ENCODE measurements around the gene PSMD5.

The PSMD5 gene

GRCh38 chr9:120837921-120838320 lies 4.8 kb downstream of the PSMD5 start:
- TF ChIP-seq CTCF (IDR thresholded peaks at IDR 0.05; ENCODE audit: insufficient read depth, low read depth, low read length, missing control alignments): no peak
- no peak overlapping the region for H3K4me3 ChIP-seq (ENCODE audit: low read depth, low read length)
- no peak for DNase-seq (ENCODE audit: low read depth)

- no peak for DNase-seq (ENCODE audit: low read depth)
Measured at GRCh38 chr9:120833325-120833724, 9.4 kb downstream of the PSMD5 start.

DNA sequence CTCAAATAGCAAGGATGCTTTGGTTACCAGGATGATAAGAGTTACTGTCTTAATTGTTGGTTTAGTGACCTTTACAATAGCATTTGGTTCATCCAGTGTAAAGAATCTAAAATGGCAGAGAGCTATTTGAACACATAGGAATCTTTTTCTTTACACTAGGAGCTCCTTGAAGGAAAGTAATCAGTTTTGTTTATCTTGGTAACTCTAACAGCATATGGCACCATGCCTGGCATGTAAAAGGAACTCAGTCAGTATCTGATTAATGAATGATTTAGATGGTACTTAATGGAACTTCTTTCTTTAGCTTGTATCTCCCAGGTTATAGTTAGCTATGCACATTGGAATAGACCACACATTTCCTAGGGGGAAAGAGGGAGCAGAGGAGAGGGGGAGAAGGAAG lies 9.9 kb downstream of the PSMD5 start:
- no peak for DNase-seq (ENCODE audit: low read depth)
- H3K4me3 ChIP-seq (ENCODE audit: low read depth, low read length): no peak overlapping the region
- TF ChIP-seq CTCF (IDR thresholded peaks at IDR 0.05; ENCODE audit: insufficient read depth, low read depth, low read length, missing control alignments): no peak

More at GRCh38 chr9:120833325-120833724, 9.4 kb downstream of the PSMD5 start:
- TF ChIP-seq CTCF (IDR thresholded peaks at IDR 0.05; ENCODE audit: insufficient read depth, low read depth, low read length, missing control alignments): no peak
- no peak overlapping the region for H3K4me3 ChIP-seq (ENCODE audit: low read depth, low read length)

- H3K4me3 ChIP-seq (ENCODE audit: low read depth, low read length): no peak overlapping the region
- TF ChIP-seq CTCF (IDR thresholded peaks at IDR 0.05; ENCODE audit: insufficient read depth, low read depth, low read length, missing control alignments): no peak
- no peak for DNase-seq (ENCODE audit: low read depth)
Measured at GRCh38 chr9:120830865-120831264, 11.9 kb downstream of the PSMD5 start.

GRCh38 chr9:120830151-120830550 lies 12.6 kb downstream of the PSMD5 start:
- no peak overlapping the region for H3K4me3 ChIP-seq (ENCODE audit: low read depth, low read length)
- DNase-seq (ENCODE audit: low read depth): no peak
- TF ChIP-seq CTCF (IDR thresholded peaks at IDR 0.05; ENCODE audit: insufficient read depth, low read depth, low read length, missing control alignments): no peak

- no peak for DNase-seq (ENCODE audit: low read depth)
- H3K4me3 ChIP-seq (ENCODE audit: low read depth, low read length): no peak overlapping the region
- TF ChIP-seq CTCF (IDR thresholded peaks at IDR 0.05; ENCODE audit: insufficient read depth, low read depth, low read length, missing control alignments): no peak
Measured at GRCh38 chr9:120829650-120830049, 13.1 kb downstream of the PSMD5 start.

GRCh38 chr9:120820095-120820494 lies 22.6 kb downstream of the PSMD5 start:
- no peak for DNase-seq (ENCODE audit: low read depth)
- no peak overlapping the region for H3K4me3 ChIP-seq (ENCODE audit: low read depth, low read length)
- TF ChIP-seq CTCF (IDR thresholded peaks at IDR 0.05; ENCODE audit: insufficient read depth, low read depth, low read length, missing control alignments): no peak
